CD14-positive monocyte (primary cell): ENCODE results near the gene SMYD3. TPM values are rescaled to one million over a fixed set of nuclear protein-coding genes. Genes with fewer than 3 reads are reported as not detected.

Experiments
- DNase-seq, 3 donors: peaks; one replicate each; pipeline ENCODE4 v3.0.0-alpha.2; 2011 to 2022
- H2AFZ ChIP-seq: 2 replicates; pipeline ENCODE4 v1.6.0; 2012; ENCODE audit warnings: mild to moderate bottlenecking, low read depth, low read length, inconsistent platforms; ENCODE audit not compliant: insufficient read depth, poor library complexity, severe bottlenecking
- H3K27ac ChIP-seq, 2 donors: 1 replicate in 1 of 2; 2 replicates in 1 of 2; pipeline ENCODE4 v1.5.1; 2012 to 2013; ENCODE audit warnings: low read length in 2 of 2, control low read depth in 1 of 2, inconsistent platforms in 1 of 2, low read depth in 1 of 2, mild to moderate bottlenecking in 1 of 2
- H3K27me3 ChIP-seq, 2 donors: one replicate each; pipeline versions ENCODE4 v1.6.0 to v1.6.1; 2011 to 2013; ENCODE audit warnings: low read length in 2 of 2; ENCODE audit not compliant: control insufficient read depth in 2 of 2, insufficient read depth in 2 of 2
- H3K36me3 ChIP-seq, 2 donors: replicated peaks in 1 of 2; 1 replicate in 1 of 2; 2 replicates in 1 of 2; pipeline versions ENCODE4 v1.5.1 to v1.6.1; 2012 to 2013; ENCODE audit warnings: low read length in 2 of 2, control low read depth in 1 of 2, inconsistent platforms in 1 of 2, mild to moderate bottlenecking in 1 of 2; ENCODE audit not compliant: insufficient read depth in 2 of 2, control insufficient read depth in 1 of 2
- H3K4me1 ChIP-seq, 2 donors: 1 replicate in 1 of 2; 2 replicates in 1 of 2; pipeline versions ENCODE4 v1.5.1 to v1.6.1; 2012 to 2013; ENCODE audit warnings: low read length in 2 of 2, control low read depth in 1 of 2, inconsistent platforms in 1 of 2, mild to moderate bottlenecking in 1 of 2, moderate library complexity in 1 of 2; ENCODE audit not compliant: insufficient read depth in 2 of 2, control insufficient read depth in 1 of 2
- H3K4me2 ChIP-seq: replicated peaks from 2 replicates; pipeline ENCODE3; 2012; ENCODE audit warnings: low read length, moderate library complexity, mild to moderate bottlenecking; ENCODE audit not compliant: poor library complexity, severe bottlenecking; ENCODE audit errors: extremely low read depth
- H3K4me3 ChIP-seq, 3 experiments: fragments of 200-600 bp in 1 of 3; sonication (generic) in 1 of 3; replicated peaks in 1 of 3; 1 replicate in 2 of 3; 2 replicates in 1 of 3; pipeline ENCODE4 v1.5.1; 2011 to 2013; ENCODE audit warnings: low read length in 3 of 3, mild to moderate bottlenecking in 3 of 3, control low read depth in 2 of 3, low read depth in 2 of 3, inconsistent platforms in 1 of 3, moderate library complexity in 1 of 3
- H3K79me2 ChIP-seq: 2 replicates; pipeline ENCODE4 v1.6.0; 2012; ENCODE audit warnings: mild to moderate bottlenecking, control low read depth, inconsistent platforms, low read length, moderate library complexity; ENCODE audit not compliant: insufficient read depth
- H3K9ac ChIP-seq: 2 replicates; pipeline ENCODE4 v1.6.0; 2017; ENCODE audit warnings: low read length, mild to moderate bottlenecking; ENCODE audit not compliant: insufficient read depth, poor library complexity, severe bottlenecking
- H3K9me3 ChIP-seq, 2 donors: replicated peaks in 1 of 2; 1 replicate in 1 of 2; 2 replicates in 1 of 2; pipeline versions ENCODE4 v1.5.1 to v1.6.1; 2012 to 2013; ENCODE audit warnings: low read length in 2 of 2, control low read depth in 1 of 2; ENCODE audit not compliant: control insufficient read depth in 1 of 2, insufficient read depth in 1 of 2
- H4K20me1 ChIP-seq: 2 replicates; pipeline ENCODE4 v1.6.0; 2012; ENCODE audit warnings: mild to moderate bottlenecking, low read length, control low read depth, moderate library complexity; ENCODE audit not compliant: insufficient read depth
- H3K27ac Mint-ChIP-seq, 7 donors: one replicate each; pipeline ENCODE4 v1.8.0; 2020; ENCODE audit warnings: mild to moderate bottlenecking in 7 of 7, mixed read lengths in 7 of 7, moderate library complexity in 6 of 7, inconsistent platforms in 2 of 7
- H3K27me3 Mint-ChIP-seq, 3 donors: one replicate each; pipeline ENCODE4 v1.8.0; 2021 to 2022; ENCODE audit warnings: low read depth in 3 of 3, mild to moderate bottlenecking in 3 of 3, mixed read lengths in 3 of 3, moderate library complexity in 3 of 3, inconsistent platforms in 1 of 3
- H3K36me3 Mint-ChIP-seq, 2 donors: one replicate each; pipeline ENCODE4 v1.8.0; 2020; ENCODE audit warnings: mixed read lengths in 2 of 2, inconsistent platforms in 1 of 2, mild to moderate bottlenecking in 1 of 2
- H3K4me1 Mint-ChIP-seq: one replicate; pipeline ENCODE4 v1.8.0; 2020; ENCODE audit warnings: mild to moderate bottlenecking, mixed read lengths
- H3K4me3 Mint-ChIP-seq, 2 donors: one replicate each; pipeline ENCODE4 v1.8.0; 2020; ENCODE audit warnings: mild to moderate bottlenecking in 2 of 2, mixed read lengths in 2 of 2, moderate library complexity in 1 of 2
- H3K9me3 Mint-ChIP-seq, 7 donors: one replicate each; pipeline ENCODE4 v1.8.0; 2020 to 2022; ENCODE audit warnings: mixed read lengths in 7 of 7, mild to moderate bottlenecking in 6 of 7, moderate library complexity in 6 of 7, inconsistent platforms in 2 of 7
- CTCF ChIP-seq: fragments of 200-600 bp; IDR thresholded peaks from one replicate; pipeline ENCODE4 v1.8.0; 2022; ENCODE audit warnings: antibody characterized with exemption, mild to moderate bottlenecking
- WGBS: methylation state at CpG from one replicate; pipeline ENCODE4 v1.1.5; 2013; ENCODE audit warnings: missing lambda C conversion rate; ENCODE audit not compliant: insufficient coverage; 5-methylcytosine and 5-hydroxymethylcytosine counted together
- intact Hi-C, 2 donors: fragments of 100-400 bp; cut with micrococcal nuclease; formaldehyde crosslinking; loops; one replicate each; pipeline versions ENCODE4 v1.15.0 to v1.15.1; 2023
- polyA plus RNA-seq, 3 donors: library from polyadenylated mRNA; depleted of rRNA in 1 of 3; unstranded in 2 of 3; stranded (reverse) in 1 of 3; fragments of 300-500 nt in 2 of 3; fragments of >200 nt in 1 of 3; fragmentation: Illumina TruSeq in 2 of 3; gene quantifications; 1 replicate in 2 of 3; 2 replicates in 1 of 3; pipeline ENCODE4 v1.2.3, GENCODE V29; 2012 to 2021

Gene SMYD3
- polyA plus RNA-seq, 3 donors = 2.7 to 8.4 (median 4.0) TPM

DNA sequence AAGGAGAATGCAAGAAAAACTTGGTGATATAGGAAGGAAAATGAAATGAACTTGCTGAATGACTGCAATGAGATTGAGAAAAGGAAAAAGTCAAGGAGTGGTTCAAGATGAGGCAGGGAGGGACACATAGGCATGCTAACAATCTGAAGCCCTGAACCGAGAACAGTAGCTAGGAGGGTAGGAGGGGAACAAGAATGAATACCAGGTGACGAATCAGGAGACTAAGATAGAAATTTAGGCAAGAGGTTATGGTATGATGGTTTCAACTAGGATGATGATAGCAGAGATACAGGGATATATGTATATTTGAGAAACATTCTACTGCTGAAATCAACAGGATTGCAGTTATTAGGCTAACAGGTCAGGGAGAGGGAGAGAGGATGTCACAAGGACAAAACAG is 44.1 kb downstream of the SMYD3 start:
- no peaks in the 10 kb centered on the region for H3K4me1 ChIP-seq
- no peak overlapping the region for H3K4me3 Mint-ChIP-seq
- H3K79me2 ChIP-seq = no peaks in the 10 kb centered on the region
- H3K4me3 ChIP-seq = no peak overlapping the region
- peaks cover 0 to 3% (median 0%) of the 10 kb centered on the region in 3 donors for H3K27me3 Mint-ChIP-seq
- H3K27ac ChIP-seq = no peak overlapping the region
- H3K9me3 Mint-ChIP-seq = peaks cover 2 to 12% (median 5%) of the 10 kb centered on the region in 7 donors
- no peak for DNase-seq
- H3K27me3 ChIP-seq = no peaks in the 10 kb centered on the region
- no peak overlapping the region for H3K27ac Mint-ChIP-seq
- intact Hi-C loops = no loop called here
- H3K9me3 ChIP-seq = no peaks in the 10 kb centered on the region
- 92% methylated on average over 2 of the region's 2 CpGs for WGBS
- peaks cover 4 to 5% of the 10 kb centered on the region in 2 donors for H3K36me3 Mint-ChIP-seq
- no peak for TF ChIP-seq CTCF
- no peaks in the 10 kb centered on the region for H4K20me1 ChIP-seq
- H3K9ac ChIP-seq = no peak overlapping the region
- H3K4me1 Mint-ChIP-seq = peaks cover 2% of the 10 kb centered on the region
- H3K36me3 ChIP-seq = no peaks in the 10 kb centered on the region
- H2AFZ ChIP-seq = no peak overlapping the region
- H3K4me2 ChIP-seq = no peak overlapping the region

GRCh38 chr1:246460406-246460805 is 46.7 kb downstream of the SMYD3 start:
- no peak overlapping the region for H3K27ac Mint-ChIP-seq
- DNase-seq = no peak

More at GRCh38 chr1:246460406-246460805, 46.7 kb downstream of the SMYD3 start:
- intact Hi-C loops = no loop called here
- Histone ChIP-seq H3K27ac (no peak overlapping the region), H3K79me2 (no peaks in the 10 kb centered on the region), H3K36me3 (no peaks in the 10 kb centered on the region), H4K20me1 (no peaks in the 10 kb centered on the region), H3K27me3 (no peaks in the 10 kb centered on the region), H3K4me1 (no peaks in the 10 kb centered on the region), H3K4me3 (no peak overlapping the region), H2AFZ (no peak overlapping the region), H3K4me2 (no peak overlapping the region), H3K9ac (no peak overlapping the region), H3K9me3 (no peaks in the 10 kb centered on the region)
- WGBS = no CpG with 5 or more reads among the region's 1 CpG
- TF ChIP-seq CTCF = no peak
- Mint-ChIP-seq H3K4me1 (peaks cover 5% of the 10 kb centered on the region), H3K4me3 (no peak overlapping the region), H3K27me3 (peaks cover 0 to 3% (median 0%) of the 10 kb centered on the region in 3 donors), H3K36me3 (peaks cover 4 to 5% of the 10 kb centered on the region in 2 donors), H3K9me3 (peaks cover 2 to 10% (median 5%) of the 10 kb centered on the region in 7 donors)
